ENCODE results near the gene RHOBTB1. TPM values are rescaled to one million over a fixed set of nuclear protein-coding genes. Genes with fewer than 3 reads are reported as not detected.

Gene RHOBTB1
- total and polyA plus RNA-seq, 9 of the 15 experiments (the other 6 are each of a cell fraction or from before 2014, with no cell fraction given), result 1.7 to 11.7 (median 9.3) TPM

DNA sequence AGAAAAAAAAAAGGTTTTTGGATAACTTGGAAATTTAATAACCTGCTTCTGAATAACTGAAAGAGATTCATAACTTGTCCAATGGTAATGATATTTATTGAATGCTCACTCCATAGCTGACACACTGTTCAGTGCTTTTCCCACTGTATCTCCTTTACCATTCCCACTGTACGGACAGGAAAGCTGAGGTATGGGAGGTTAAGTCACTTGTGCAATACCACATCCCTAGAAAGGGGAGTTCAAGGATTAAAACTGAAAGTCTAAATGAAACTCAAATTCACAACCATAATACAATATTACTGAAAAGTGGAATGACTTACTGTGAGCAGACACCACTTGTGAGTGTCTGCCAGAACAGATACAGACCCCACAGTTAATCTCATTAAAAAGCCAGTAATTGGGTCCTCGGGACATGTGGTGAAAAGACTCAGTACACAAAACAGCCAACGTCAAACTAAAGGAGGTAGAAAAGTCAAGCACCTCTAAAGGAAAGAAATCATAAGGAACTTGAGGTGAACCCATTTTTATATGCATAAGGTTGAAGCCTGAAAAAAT is 13.8 kb upstream of the RHOBTB1 start (continued):
- TF ChIP-seq, protein P1, sequence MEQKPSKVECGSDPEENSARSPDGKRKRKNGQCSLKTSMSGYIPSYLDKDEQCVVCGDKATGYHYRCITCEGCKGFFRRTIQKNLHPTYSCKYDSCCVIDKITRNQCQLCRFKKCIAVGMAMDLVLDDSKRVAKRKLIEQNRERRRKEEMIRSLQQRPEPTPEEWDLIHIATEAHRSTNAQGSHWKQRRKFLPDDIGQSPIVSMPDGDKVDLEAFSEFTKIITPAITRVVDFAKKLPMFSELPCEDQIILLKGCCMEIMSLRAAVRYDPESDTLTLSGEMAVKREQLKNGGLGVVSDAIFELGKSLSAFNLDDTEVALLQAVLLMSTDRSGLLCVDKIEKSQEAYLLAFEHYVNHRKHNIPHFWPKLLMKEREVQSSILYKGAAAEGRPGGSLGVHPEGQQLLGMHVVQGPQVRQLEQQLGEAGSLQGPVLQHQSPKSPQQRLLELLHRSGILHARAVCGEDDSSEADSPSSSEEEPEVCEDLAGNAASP (IDR thresholded peaks at IDR 0.05), result no peak

DNA sequence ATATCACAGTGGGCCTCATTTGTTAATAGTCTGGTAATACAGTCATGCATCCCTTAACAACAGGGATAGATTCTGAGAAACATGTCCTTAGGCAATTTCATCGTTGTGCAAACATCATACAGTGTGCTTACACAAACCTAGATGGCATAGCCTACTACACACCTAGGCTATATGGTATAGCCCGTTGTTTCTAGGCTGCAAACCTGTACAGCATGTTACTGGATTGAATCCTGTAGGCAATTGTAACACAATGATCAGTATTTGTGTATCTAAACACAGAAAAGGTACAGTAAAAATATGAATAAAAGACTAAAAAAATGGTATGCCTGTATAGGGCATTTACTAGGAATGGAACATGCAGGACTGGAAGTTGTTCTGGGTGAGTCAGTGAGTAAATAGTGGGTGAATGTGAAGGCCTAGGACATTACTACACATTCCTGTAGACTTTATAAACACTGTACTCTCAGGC is 12.0 kb upstream of the RHOBTB1 start:
- Histone ChIP-seq H3K27ac (ENCODE audit: extremely low read depth, low read depth, low read length) (no peak overlapping the region), H3K9me1 (ENCODE audit: control insufficient read depth, insufficient read depth, low read length) (no peaks in the 10 kb centered on the region), H3K27me3 (ENCODE audit: control insufficient read depth in 2 of 2, insufficient read depth in 2 of 2, low read length in 2 of 2) (no peaks in the 10 kb centered on the region), H3K4me2 (ENCODE audit: insufficient read depth, low read length) (no peak overlapping the region), H3K9me3 (replicated peaks; ENCODE audit: control insufficient read depth, insufficient read depth, low read depth, low read length) (no peaks in the 10 kb centered on the region), H3K36me3 (ENCODE audit: control insufficient read depth, insufficient read depth, low read length) (no peaks in the 10 kb centered on the region), H3K9ac (ENCODE audit: insufficient read depth in 1 of 2, low read depth in 2 of 2, low read length in 2 of 2) (no peak overlapping the region), H3K79me2 (ENCODE audit: control insufficient read depth, insufficient read depth, low read length) (no peaks in the 10 kb centered on the region), H3K4me1 (replicated peaks in 1 of 2; ENCODE audit: control insufficient read depth in 2 of 2, insufficient read depth in 2 of 2, low read length in 2 of 2) (peaks cover 0 to 5% of the 10 kb centered on the region in 2 experiments; a peak in 1 of 5 replicates), H4K20me1 (replicated peaks; ENCODE audit: control insufficient read depth, insufficient read depth, low read length) (no peaks in the 10 kb centered on the region), H3K4me3 (no peak overlapping the region), H2AFZ (ENCODE audit: low read depth, low read length) (peak overlapping the region; percentile 9; the same call in 1 of the 2 replicates)
- no peak for FAIRE-seq
- no peak for ATAC-seq
- POLR2A ChIA-PET, result interaction anchor here (2.3 kb wide), 1 partner anchor 13 kb away, joined by 10 read pairs; no protein-coding TSS in a partner anchor
- CTCF ChIA-PET (ENCODE audit: low intra/inter-chr PET ratio), result no interaction called here
- intact Hi-C loops (cut with micrococcal nuclease), result no loop called here
- 46% methylated on average over 2 of the region's 2 CpGs for WGBS (ENCODE audit: insufficient coverage, low coverage, missing lambda C conversion rate)
- DNase-seq (ENCODE audit: extremely low read depth in 1 of 4, low spot score in 3 of 4), result no peak
- in situ Hi-C loops (cut with MboI), result no loop called here
- no TSS peak for BruUV-seq (replicated peaks)
- TF ChIP-seq JUND (IDR thresholded peaks at IDR 0.05; ENCODE audit: borderline replicate concordance, low read depth, low read length) (peak; percentile 43; the same call in 1 of the 2 replicates), JUND (tag; IDR thresholded peaks at IDR 0.05; ENCODE audit: borderline replicate concordance, low read depth, low read length) (no peak; the same call in 2 of the 3 replicates), ILF3 (IDR thresholded peaks at IDR 0.05; ENCODE audit: borderline replicate concordance) (no peak), SREBF2 (CRISPR knock-in tag; IDR thresholded peaks at IDR 0.05) (no peak)
- TF ChIP-seq, protein P2, sequence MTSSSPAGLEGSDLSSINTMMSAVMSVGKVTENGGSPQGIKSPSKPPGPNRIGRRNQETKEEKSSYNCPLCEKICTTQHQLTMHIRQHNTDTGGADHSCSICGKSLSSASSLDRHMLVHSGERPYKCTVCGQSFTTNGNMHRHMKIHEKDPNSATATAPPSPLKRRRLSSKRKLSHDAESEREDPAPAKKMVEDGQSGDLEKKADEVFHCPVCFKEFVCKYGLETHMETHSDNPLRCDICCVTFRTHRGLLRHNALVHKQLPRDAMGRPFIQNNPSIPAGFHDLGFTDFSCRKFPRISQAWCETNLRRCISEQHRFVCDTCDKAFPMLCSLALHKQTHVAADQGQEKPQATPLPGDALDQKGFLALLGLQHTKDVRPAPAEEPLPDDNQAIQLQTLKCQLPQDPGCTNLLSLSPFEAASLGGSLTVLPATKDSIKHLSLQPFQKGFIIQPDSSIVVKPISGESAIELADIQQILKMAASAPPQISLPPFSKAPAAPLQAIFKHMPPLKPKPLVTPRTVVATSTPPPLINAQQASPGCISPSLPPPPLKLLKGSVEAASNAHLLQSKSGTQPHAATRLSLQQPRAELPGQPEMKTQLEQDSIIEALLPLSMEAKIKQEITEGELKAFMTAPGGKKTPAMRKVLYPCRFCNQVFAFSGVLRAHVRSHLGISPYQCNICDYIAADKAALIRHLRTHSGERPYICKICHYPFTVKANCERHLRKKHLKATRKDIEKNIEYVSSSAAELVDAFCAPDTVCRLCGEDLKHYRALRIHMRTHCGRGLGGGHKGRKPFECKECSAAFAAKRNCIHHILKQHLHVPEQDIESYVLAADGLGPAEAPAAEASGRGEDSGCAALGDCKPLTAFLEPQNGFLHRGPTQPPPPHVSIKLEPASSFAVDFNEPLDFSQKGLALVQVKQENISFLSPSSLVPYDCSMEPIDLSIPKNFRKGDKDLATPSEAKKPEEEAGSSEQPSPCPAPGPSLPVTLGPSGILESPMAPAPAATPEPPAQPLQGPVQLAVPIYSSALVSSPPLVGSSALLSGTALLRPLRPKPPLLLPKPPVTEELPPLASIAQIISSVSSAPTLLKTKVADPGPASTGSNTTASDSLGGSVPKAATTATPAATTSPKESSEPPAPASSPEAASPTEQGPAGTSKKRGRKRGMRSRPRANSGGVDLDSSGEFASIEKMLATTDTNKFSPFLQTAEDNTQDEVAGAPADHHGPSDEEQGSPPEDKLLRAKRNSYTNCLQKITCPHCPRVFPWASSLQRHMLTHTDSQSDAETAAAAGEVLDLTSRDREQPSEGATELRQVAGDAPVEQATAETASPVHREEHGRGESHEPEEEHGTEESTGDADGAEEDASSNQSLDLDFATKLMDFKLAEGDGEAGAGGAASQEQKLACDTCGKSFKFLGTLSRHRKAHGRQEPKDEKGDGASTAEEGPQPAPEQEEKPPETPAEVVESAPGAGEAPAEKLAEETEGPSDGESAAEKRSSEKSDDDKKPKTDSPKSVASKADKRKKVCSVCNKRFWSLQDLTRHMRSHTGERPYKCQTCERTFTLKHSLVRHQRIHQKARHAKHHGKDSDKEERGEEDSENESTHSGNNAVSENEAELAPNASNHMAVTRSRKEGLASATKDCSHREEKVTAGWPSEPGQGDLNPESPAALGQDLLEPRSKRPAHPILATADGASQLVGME (CRISPR knock-in tag; IDR thresholded peaks at IDR 0.05), result no peak

Measured in K562 (cell line).